ENCODE measurements around the gene FUBP3. TPM values are rescaled to one million over a fixed set of nuclear protein-coding genes. Genes with fewer than 3 reads are reported as not detected.

The FUBP3 gene, protein sequence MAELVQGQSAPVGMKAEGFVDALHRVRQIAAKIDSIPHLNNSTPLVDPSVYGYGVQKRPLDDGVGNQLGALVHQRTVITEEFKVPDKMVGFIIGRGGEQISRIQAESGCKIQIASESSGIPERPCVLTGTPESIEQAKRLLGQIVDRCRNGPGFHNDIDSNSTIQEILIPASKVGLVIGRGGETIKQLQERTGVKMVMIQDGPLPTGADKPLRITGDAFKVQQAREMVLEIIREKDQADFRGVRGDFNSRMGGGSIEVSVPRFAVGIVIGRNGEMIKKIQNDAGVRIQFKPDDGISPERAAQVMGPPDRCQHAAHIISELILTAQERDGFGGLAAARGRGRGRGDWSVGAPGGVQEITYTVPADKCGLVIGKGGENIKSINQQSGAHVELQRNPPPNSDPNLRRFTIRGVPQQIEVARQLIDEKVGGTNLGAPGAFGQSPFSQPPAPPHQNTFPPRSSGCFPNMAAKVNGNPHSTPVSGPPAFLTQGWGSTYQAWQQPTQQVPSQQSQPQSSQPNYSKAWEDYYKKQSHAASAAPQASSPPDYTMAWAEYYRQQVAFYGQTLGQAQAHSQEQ
- 47.7 and 51.8 TPM in 2 replicates for total RNA-seq

DNA sequence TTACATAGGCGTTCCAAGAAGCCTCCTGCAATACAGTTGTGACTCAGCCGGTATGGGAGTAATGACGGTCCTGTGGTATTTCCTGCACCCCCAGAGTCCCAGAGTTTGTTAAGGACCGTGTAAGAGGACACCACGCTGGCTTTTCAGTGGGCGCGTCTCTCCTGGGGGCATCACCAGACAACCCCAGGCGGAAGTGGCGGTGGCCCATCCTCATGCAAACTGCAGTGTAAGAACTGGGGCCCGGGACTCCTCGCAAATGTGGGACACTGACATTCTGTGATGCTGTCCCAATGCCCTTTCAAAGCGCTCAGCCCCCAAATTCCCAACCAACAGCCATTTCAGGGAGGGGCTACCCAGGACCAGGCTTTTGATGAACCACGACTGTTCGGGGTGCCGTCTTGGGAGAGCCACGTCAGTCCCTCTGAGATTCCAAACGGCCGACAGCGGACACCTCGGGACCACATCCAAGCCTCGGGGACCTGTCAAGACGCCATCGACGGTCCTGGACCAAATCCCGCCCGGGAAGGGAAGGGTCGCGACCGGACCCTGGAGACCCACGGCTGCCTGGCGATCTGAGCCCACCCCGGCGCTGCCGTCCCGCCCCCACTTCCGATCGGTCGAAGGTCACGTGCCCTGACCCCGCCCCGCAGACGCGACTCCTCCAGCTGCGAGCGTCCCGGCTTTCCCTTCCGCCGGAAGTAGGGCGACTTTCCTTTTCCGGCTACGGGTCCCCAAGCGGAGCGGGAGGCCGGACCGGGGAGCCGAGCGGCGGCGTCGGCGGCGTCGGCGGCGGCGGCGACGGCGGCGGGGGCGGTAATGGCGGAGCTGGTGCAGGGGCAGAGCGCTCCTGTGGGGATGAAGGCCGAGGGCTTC is at the start of gene FUBP3:
Gene FUBP3 (plus strand): TSS at position 713 of the 873 bp plus-strand sequence. CDS start 104 bp downstream, at position 817.

GRCh38 chr9:130664251-130665028 is 85.1 kb downstream of the FUBP3 start, which contains the start of gene PRDM12:
PRDM12 (plus strand) TSS chr9:130664594; CDS start chr9:130664654, 60 bp downstream.

Small RNA genes within 50 kb of the gene (small RNA-seq; reads per million reads assigned to genes)
- not detected for gene MIR6856 (ENCODE audit: low replicate concordance)

Other genes with a start within 250 kb of the FUBP3 start
- 22.0 and 199 TPM in 2 replicates for gene ASS1, start 134.6 kb upstream of the FUBP3 start, total RNA-seq
- gene PRDM12, start 85.0 kb downstream of the FUBP3 start, total RNA-seq: under 0.01 TPM in 1 of 2 replicates, not detected in the other
- gene EXOSC2, start 114.2 kb downstream of the FUBP3 start, total RNA-seq: 16.2 and 47.8 TPM in 2 replicates

Data from placental pericyte (primary cell).